TTC549 (cell line): ENCODE results near the gene UNC13D.
"Not testable (repeated sequence)": the region's sequence is repeated elsewhere in the genome, so short reads cannot be mapped to it uniquely, and the experiment has no call there.

Experiments used
- FAIRE-seq: peaks from 2 replicates; lab custom pipeline; 2012; peaks lifted over from hg19 to GRCh38; lab: Jason Lieb, UNC

UNC13D gene

GRCh38 chr17:75843577-75844529, at the start of gene UNC13D:
Gene UNC13D (minus strand): TSS chr17:75844404. CDS start chr17:75844337, 67 bp downstream.
- no peak for FAIRE-seq

- no peak for FAIRE-seq
Measured at GRCh38 chr17:75893305-75894048, 49.3 kb upstream of the UNC13D start.

DNA sequence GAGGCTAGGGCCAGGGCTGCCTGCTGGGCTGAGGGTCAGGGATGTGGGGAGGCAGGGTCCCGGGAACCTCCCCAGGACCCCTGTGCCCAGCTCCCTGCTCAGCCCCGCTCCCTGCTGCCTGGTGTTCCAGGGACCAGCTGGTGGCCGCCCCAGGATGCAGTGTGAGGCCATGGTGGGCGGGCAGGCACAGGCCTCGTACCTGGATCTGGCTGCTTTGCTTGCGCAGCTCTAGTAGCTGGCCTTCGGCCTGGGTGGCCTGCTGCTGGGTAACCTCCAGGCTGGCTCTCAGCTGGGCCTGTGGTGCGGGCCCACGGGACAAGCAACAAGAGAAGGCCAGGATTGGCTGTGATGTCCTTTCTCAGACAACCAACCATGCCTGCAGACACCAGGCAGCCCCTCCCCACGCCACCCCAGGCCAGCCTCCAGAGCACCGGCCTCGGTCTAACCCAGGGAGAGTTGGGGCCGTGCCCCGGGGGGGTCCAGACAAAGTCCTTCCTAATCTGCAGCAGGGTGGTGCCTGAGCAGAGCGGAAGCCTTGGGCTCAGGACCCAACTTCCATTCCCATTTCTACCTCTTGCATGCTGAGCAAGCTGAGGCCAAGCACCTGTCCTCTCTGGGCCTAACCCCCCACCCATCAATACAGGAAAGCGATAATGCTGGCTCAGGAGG, 48.5 kb upstream of the UNC13D start:
- FAIRE-seq = no peak

DNA sequence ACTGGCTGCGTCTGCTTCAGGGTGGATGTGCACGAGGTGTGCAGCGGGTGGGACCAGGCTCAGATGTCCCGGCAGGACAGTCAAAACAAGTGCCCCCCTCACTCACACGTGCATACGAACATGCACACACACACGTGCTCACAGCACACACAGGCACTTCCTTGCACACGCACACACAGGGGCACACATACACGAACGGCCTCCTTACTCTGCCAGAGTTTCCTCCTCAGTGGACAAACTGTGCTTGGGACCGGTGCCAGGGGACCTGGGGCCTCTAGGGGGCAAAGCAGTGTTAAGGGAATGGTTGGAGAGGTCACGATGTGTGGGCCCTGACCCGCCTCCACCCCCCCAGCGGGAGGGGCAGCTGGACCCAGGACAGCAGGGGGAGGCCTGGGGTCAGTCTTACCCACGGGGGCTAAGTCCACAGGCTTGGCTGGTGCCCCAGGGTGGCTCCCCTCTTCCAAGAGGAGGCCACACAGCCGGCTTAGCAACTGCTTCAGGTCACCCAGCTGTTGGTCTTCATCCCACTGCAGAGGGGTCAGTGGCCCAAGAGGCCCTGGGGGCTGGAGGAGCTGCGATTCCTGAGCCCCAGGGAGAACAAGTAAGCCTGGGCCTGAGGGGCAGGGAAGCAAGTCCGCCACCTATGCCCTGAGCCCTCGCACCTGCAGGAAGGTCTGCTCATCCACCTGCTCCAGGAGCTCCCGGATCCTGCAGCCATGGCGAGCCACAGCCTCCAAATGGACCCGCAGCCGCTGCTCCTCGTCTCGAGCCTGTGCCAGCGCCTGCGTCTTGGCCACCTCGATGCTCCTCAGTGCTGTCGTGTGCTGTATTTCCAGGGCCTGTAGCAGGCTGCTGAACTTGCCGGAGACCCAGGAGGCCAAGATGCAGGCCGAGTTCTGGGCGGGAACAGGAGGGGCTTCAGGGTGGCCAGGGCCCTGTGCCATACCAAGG, 47.7 kb upstream of the UNC13D start:
- FAIRE-seq = no peak

- FAIRE-seq = no peak
Measured at GRCh38 chr17:75891022-75891604, 46.9 kb upstream of the UNC13D start.

DNA sequence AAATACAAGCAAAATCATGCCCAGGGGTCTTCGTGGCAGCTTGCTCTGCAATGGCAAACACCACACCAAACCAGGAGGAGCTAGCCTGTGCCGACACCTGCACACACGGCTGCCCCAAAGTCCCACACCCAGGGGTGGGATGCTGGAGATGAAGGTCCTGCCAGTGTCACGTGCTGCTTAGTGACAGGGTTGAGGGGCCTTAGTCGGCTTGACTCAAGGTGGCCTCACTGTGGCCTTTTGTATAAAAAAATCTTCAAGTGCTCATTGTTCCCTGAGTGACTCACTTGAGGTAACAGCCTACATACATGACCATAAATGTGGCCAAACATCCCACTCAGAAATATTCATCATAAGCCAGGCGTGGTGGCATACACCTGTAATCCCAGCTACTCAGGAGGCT, 45.2 kb upstream of the UNC13D start:
- no peak for FAIRE-seq

DNA sequence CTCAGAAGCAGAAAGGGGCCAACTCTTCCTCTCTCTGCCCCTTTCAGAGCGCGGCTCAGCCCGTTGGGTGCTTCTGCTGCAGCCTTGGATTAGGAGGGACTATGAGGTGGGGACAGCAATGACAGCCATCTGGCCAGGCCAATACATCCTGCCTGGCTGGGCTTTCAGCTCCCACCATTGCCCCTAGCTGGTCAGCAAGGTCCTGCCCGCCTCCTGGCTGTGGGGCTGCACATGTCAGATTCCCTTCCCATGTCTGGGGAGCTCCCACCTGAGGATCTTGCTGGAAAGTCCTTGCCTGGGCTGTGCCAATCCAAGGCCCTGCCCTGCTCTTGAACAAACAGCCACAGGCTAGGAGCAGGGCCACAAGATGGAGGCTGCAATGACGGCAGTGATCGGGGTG, 44.3 kb upstream of the UNC13D start:
- no peak for FAIRE-seq

- not testable (repeated sequence) for FAIRE-seq
Measured at GRCh38 chr17:75885860-75886259, 41.7 kb upstream of the UNC13D start.

DNA sequence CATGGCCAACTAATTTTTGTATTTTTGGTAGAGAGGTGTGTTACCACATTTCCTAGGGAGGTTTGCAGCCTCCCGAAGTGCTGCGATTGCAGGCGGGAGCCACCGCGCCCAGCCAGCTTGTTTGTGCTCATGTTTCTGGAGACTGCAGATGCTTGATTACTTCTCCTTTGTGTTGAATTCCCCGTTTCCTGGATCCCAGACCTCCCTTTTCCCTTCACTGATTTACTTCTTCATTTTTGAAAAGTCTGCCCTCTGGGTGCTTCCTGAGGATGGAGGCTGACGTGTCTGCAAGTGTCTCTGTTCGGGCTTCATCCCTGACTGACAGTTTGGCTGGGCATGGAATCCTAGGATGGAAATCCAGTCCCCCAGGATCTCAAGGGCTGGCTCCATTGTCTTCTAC, 41.2 kb upstream of the UNC13D start:
- no peak for FAIRE-seq

DNA sequence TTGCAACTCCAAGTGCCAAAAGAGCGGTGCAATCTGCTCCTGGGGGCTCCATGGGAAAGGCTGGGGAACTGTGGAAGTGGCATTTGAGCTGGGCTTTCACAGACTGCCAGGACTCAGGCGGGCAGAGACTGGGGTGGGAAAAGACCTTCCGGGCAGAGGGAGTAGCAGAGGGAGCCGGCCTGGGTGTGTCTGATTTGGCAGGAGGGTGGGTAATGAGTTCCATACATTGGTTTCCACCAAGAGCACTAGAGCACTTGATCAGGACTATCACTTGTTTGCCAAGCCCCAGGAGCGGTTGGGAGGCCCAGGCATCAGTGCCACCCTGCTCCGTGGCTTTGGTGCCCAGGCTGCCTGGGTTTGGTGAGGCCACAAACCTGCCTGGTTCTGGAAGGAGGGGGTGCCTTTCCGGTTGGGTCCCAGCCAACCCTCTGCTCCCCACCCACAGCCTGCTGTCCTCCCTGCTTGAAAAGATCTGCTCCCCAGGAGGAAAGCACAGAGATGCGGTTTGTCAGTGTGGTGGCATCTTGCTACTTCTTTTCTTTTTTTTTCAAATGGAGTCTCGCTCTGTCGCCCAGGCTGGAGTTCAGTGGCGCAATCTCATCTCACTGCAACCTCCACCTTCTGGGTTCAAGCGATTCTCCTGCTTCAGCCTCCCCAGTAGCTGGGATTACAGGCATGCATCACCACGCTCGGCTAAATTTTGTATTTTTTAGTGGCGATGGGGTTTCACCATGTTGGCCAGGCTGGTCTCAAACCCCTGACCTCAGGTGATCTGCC, 37.7 kb upstream of the UNC13D start:
- no peak for FAIRE-seq

DNA sequence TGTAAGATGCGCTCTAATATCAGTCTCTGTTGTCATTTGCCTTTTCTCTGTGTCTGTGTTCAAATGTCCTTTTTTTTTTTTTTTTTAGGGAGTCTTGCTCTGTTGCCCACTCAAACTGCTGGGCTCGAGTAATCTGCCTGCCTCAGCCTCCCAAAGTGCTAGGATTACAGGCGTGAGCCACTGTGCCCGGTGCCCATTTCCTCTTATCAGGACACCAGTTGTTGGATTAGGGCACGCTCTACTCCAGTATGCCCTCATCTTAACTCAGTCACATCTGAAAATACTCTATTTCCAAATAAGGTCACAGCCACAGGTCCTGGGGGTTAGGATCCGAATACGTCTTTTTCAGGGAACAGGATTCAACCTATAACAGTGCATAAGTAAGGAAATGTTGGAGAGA, 36.1 kb upstream of the UNC13D start:
- no peak for FAIRE-seq

DNA sequence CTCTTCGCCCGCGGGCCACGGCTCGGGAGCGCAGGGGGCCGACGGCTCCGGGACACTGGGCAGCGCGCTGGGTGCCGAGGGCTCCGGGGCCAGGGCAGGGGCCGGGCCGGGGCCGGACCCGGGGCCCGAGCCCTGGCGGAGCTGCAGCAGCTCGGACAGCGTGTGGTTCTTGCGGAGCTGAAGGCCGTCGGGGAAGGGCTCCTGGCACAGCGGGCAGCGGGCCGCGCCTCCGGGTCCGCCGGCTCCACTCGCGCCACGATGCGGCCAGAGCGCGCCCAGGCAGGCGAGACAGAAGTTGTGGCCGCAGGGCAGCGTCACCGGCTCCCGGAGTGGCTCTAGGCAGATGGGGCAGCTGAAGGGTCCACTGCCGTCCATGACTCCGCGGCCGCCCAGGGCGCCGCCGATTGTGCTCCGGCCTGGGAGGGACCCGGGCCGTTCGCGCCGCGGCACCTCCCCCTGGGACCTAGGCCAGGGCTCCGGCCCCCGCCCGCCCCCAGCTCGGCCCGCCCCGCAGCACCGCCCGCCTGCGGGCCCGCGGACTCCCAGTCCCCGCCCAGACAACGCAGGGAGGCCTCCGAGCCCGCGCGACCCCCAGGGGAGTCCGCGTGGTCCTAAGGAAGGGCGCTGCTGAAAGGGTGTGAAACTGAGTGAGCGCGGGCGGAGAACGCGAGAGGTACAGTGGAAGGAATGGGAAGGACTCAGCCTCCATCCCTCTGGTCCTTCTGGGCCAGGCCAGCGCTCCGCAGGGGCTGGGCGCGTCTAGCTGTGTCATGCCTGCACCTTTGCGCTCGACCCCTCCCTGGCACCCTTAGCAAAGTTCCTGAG, 34.2 kb upstream of the UNC13D start, which contains the start of gene TRIM47:
Gene TRIM47, minus strand, starts transcription at position 408 of the 825 bp plus-strand sequence. Its CDS starts 33 bp downstream, at position 375.
- FAIRE-seq = no peak

DNA sequence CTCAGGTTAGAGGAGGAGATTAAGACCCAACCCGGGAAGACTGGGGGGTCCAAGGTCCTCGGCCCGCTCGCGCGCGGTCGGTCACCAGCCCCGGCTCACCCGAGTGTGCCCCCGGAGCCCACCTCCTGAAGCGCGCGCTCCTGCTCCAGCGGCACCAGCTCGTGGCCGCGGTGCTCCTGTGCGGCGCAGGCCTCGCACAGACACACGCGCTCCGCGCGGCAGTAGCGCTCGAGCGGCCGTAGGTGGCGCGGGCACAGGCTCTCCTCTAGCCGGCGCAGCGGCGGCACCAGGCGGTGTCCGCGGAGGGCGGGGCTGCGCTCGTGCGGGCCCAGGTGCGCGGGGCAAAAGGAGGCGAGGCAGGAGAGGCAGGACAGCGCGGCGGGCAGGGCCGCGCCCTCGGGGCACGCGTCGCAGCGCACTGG, 33.6 kb upstream of the UNC13D start:
- FAIRE-seq = no peak

DNA sequence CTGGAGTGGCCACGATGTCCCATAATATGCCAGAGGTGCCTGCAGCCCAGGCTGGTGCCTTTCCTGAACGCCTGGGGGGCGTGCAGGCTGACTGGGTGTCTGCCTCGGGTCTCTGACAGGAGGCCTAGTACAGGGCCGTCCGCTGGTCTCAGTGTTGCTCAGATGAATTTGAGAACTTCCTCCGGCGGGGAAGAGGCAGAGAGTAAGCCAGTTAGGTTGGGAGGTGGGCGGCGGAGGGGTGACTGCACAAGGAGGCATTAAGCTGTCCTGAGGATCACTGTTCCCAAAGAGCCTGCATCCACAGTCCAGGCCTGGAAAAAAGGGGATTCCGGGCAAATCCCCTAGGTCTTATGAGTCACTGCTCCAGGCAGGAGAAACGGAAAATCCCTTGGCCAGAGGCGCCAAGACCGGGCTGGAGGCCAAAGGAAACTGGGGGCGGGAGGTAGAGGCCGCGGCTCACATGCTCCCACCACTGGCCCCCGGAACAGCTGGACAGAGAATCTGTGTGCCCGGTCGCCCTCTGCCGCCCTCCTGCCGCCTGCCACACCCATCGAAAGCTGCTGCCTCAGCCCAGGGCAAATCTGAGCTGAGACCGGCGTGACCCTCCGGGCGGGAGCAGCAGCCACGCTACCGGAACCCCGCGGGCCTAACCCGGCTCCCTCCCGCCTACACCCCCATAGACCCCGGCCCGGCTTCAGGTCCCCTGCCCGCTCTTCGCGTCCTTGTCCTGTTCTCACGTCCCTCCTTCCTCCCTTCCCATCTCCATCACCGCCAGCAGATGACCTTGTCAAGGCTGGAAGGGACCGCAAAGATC, 32.9 kb upstream of the UNC13D start:
- FAIRE-seq = no peak

DNA sequence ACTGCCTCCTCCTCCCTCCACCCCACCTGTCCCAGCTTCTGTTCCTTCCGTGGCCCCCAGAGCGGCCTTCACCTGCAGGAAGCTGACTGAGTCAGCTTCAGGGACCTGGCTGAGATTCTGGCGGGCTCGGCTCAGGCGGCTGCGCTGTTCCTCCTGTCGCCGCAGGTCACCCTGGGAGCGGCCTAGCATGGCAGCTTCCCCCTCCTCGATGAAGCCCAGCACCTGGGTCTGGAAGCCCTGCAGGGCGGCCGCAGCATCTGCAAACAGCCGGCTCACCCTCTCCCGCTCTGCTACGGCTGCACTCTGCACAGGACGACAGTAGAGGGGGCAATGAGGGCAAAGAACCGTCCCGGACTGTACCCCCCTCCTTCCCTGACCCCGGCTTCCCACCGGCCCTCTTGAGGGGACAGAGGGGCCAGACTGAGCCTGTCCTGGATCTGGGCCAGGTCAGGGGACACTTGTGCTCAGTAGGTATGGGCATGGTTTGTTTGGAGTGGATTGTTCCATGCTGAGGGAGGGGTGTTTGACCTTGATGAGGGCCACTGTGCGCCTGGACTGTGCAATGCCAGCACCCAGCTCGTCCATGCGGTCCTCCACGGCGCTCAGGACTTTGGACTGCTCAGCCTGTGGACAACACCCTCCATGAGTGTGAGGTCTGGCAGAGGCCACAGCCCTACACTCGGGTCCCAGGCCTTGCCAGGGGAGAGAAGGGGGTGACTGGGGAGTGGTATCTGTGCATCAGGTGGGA, 32.2 kb upstream of the UNC13D start:
- no peak for FAIRE-seq

GRCh38 chr17:75875940-75876189, 31.7 kb upstream of the UNC13D start:
- FAIRE-seq = no peak

DNA sequence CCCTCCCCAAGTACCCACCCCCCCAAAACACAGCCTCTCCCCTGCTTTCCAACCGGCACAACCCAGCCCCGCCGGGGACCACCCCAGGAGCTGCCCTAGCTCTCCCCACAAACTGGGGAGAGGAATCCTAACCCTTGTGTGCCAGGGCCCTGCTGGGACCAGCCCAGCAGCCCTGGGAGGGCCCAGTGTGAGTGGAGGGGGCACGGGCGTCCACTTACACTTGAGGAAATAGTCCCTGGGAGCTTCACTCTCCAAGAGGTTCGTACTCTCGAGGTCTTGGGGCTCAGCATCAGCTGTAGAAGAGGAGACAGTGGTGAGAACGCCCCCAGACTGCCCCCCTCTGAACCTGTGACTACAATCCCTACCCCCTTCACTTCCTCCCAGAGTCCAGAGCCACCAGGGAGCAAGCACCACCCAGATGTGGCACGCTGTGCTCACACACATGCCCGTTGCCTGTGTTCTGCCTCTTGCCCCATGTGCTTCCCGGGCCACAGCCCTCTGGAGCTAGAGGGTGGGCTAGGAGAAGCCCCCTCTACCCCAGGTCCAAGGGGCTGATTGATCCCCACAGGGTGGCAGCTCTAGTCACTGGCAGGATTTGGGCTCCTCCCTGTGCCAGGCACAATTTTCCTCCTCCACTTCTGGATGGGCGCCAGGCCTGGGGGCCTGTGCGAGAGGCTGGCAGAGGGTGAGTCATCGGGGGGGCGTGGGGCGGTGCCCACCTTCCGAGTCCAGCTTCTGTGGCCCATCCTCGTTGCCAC, 31.2 kb upstream of the UNC13D start:
- FAIRE-seq = no peak
